ENCODE data around the gene TBC1D30. TPM values are rescaled to one million over a fixed set of nuclear protein-coding genes. Genes with fewer than 3 reads are reported as not detected.

TBC1D30 gene
- total RNA-seq, 1 experiment from 2014 or later, result 3.6 TPM

DNA sequence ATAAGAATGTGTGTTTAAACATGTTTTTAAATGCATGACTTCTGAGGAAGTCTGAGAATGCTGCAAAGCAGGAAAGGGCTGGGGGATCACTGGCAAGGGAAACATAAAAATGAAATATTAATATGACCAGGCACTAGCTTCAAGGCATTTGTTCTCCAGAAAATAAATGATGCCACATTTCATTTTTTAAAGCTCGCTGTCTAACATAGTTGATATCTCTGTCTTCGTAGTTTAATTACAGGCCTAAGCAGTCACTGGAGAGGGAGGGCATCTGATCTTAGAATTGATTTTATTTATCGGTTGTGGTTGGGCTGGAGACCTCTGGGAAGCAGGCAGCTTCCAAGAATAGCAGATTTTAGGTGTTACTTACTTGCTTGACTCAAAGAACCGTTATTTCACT lies 87.5 kb downstream of the TBC1D30 start:
- TF ChIP-seq NR2C2 (CRISPR knock-in tag; IDR thresholded peaks at IDR 0.05), result no peak
- no peak for TF ChIP-seq ESRRA (CRISPR knock-in tag; IDR thresholded peaks at IDR 0.05; ENCODE audit: borderline replicate concordance)
- no peak for TF ChIP-seq NR1H2 (CRISPR knock-in tag; IDR thresholded peaks at IDR 0.05)
- TF ChIP-seq ZNF532 (CRISPR knock-in tag; IDR thresholded peaks at IDR 0.05; ENCODE audit: borderline replicate concordance), result no peak
- TF ChIP-seq GRHL2 (CRISPR knock-in tag; IDR thresholded peaks at IDR 0.05; ENCODE audit: insufficient replicate concordance, severe bottlenecking), result no peak
- TF ChIP-seq, protein P1, sequence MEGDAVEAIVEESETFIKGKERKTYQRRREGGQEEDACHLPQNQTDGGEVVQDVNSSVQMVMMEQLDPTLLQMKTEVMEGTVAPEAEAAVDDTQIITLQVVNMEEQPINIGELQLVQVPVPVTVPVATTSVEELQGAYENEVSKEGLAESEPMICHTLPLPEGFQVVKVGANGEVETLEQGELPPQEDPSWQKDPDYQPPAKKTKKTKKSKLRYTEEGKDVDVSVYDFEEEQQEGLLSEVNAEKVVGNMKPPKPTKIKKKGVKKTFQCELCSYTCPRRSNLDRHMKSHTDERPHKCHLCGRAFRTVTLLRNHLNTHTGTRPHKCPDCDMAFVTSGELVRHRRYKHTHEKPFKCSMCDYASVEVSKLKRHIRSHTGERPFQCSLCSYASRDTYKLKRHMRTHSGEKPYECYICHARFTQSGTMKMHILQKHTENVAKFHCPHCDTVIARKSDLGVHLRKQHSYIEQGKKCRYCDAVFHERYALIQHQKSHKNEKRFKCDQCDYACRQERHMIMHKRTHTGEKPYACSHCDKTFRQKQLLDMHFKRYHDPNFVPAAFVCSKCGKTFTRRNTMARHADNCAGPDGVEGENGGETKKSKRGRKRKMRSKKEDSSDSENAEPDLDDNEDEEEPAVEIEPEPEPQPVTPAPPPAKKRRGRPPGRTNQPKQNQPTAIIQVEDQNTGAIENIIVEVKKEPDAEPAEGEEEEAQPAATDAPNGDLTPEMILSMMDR (IDR thresholded peaks at IDR 0.05), result no peak
- no peak for TF ChIP-seq ZNF317 (CRISPR knock-in tag; IDR thresholded peaks at IDR 0.05; ENCODE audit: borderline replicate concordance, low read depth)
- TF ChIP-seq, protein P2, sequence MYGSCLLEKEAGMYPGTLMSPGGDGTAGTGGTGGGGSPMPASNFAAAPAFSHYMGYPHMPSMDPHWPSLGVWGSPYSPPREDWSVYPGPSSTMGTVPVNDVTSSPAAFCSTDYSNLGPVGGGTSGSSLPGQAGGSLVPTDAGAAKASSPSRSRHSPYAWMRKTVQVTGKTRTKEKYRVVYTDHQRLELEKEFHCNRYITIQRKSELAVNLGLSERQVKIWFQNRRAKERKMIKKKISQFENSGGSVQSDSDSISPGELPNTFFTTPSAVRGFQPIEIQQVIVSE (CRISPR knock-in tag; IDR thresholded peaks at IDR 0.05; ENCODE audit: borderline replicate concordance), result no peak
- no peak for TF ChIP-seq ZNF121 (CRISPR knock-in tag; IDR thresholded peaks at IDR 0.05)
- TF ChIP-seq GTF2I (CRISPR knock-in tag; conservative IDR thresholded peaks at IDR 0.05), result no peak
- TF ChIP-seq, protein P3, sequence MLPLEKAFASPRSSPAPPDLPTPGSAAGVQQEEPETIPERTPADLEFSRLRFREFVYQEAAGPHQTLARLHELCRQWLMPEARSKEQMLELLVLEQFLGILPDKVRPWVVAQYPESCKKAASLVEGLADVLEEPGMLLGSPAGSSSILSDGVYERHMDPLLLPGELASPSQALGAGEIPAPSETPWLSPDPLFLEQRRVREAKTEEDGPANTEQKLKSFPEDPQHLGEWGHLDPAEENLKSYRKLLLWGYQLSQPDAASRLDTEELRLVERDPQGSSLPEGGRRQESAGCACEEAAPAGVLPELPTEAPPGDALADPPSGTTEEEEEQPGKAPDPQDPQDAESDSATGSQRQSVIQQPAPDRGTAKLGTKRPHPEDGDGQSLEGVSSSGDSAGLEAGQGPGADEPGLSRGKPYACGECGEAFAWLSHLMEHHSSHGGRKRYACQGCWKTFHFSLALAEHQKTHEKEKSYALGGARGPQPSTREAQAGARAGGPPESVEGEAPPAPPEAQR (CRISPR knock-in tag; IDR thresholded peaks at IDR 0.05), result no peak
- no peak for TF ChIP-seq FOXP4 (CRISPR knock-in tag; IDR thresholded peaks at IDR 0.05)
- TF ChIP-seq PREB (CRISPR knock-in tag; IDR thresholded peaks at IDR 0.05; ENCODE audit: borderline replicate concordance), result no peak
- no peak for TF ChIP-seq NFATC4 (CRISPR knock-in tag; IDR thresholded peaks at IDR 0.05)
- TF ChIP-seq PRRX2 (CRISPR knock-in tag; IDR thresholded peaks at IDR 0.05), result no peak
- CTCF ChIA-PET, result interaction anchor here (0.8 kb wide), 1 partner anchor 111 kb away, joined by 3 read pairs; no protein-coding TSS in a partner anchor
- H3K36me3 Mint-ChIP-seq, result no peaks in the 10 kb centered on the region
- POLR2A ChIA-PET, result no interaction called here
- H3K4me3 Mint-ChIP-seq, result no peak overlapping the region
- no peak overlapping the region for H3K27ac Mint-ChIP-seq
- DNase-seq (ENCODE audit: low spot score), result no peak
- no peaks in the 10 kb centered on the region for H3K9me3 Mint-ChIP-seq
- peaks cover 13% of the 10 kb centered on the region for H3K4me1 Mint-ChIP-seq
- H3K27me3 Mint-ChIP-seq (ENCODE audit: low read depth), result no peaks in the 10 kb centered on the region
- no peak for ATAC-seq

Data from WTC11 (cell line).